ENCODE results near the gene LENG8. TPM values are rescaled to one million over a fixed set of nuclear protein-coding genes. Genes with fewer than 3 reads are reported as not detected.
A peak's percentile ranks its signal among the peaks of the same experiment; 100 is the strongest.

Gene LENG8
- total RNA-seq, 1 donor from 2014 or later: 36.6 TPM

GRCh38 chr19:54451331-54451871 lies 2.4 kb downstream of the LENG8 start:
- H3K36me3 Mint-ChIP-seq: peaks cover 21% of the 10 kb centered on the region
- Histone ChIP-seq H2AFZ (replicated peaks) (no peak overlapping the region), H3K4me3 (no peak overlapping the region), H3K79me2 (ENCODE audit: low read depth) (peaks cover 67% of the 10 kb centered on the region), H3K9me3 (ENCODE audit: low read depth) (no peaks in the 10 kb centered on the region), H3K36me3 (no peaks in the 10 kb centered on the region), H3K27ac (no peak overlapping the region), H3F3A (ENCODE audit: low read depth) (no peaks in the 10 kb centered on the region), H3K27me3 (no peaks in the 10 kb centered on the region), H3K4me1 (no peaks in the 10 kb centered on the region), H4K20me1 (ENCODE audit: low read depth) (peaks cover 68% of the 10 kb centered on the region), H3K9ac (no peak overlapping the region), H3K4me2 (no peak overlapping the region)
- H3K4me1 Mint-ChIP-seq: peaks cover 33% of the 10 kb centered on the region
- no peaks in the 10 kb centered on the region for H3K9me3 Mint-ChIP-seq
- peak overlapping the region; percentile 97 for H3K4me3 Mint-ChIP-seq
- H3K27me3 Mint-ChIP-seq (ENCODE audit: insufficient read depth, low read depth): peaks cover 8% of the 10 kb centered on the region
- no peak for DNase-seq (ENCODE audit: low spot score)
- TF ChIP-seq, protein P1, sequence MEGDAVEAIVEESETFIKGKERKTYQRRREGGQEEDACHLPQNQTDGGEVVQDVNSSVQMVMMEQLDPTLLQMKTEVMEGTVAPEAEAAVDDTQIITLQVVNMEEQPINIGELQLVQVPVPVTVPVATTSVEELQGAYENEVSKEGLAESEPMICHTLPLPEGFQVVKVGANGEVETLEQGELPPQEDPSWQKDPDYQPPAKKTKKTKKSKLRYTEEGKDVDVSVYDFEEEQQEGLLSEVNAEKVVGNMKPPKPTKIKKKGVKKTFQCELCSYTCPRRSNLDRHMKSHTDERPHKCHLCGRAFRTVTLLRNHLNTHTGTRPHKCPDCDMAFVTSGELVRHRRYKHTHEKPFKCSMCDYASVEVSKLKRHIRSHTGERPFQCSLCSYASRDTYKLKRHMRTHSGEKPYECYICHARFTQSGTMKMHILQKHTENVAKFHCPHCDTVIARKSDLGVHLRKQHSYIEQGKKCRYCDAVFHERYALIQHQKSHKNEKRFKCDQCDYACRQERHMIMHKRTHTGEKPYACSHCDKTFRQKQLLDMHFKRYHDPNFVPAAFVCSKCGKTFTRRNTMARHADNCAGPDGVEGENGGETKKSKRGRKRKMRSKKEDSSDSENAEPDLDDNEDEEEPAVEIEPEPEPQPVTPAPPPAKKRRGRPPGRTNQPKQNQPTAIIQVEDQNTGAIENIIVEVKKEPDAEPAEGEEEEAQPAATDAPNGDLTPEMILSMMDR (IDR thresholded peaks at IDR 0.05): no peak
- TF ChIP-seq EZH2 (IDR thresholded peaks at IDR 0.05): no peak
- no peak overlapping the region for H3K27ac Mint-ChIP-seq

DNA sequence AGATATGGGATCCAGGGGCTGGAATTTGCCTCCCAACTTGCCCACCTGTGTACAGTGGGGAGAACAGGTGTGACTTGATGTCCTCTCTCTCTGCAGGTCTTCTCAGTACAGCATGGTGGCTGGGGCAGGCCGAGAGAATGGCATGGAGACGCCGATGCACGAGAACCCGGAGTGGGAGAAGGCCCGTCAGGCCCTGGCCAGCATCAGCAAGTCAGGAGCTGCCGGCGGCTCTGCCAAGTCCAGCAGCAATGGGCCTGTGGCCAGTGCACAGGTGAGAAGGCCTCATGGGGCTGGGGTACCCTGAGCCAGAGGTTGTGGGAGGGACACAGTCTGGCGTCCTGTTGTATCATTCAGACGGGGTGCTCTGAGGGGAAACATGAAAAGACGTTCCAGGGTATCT lies 3.0 kb downstream of the LENG8 start:
- peaks cover 64% of the 10 kb centered on the region for H4K20me1 ChIP-seq (ENCODE audit: low read depth)
- peaks cover 63% of the 10 kb centered on the region for H3K79me2 ChIP-seq (ENCODE audit: low read depth)
- H3K4me2 ChIP-seq: no peak overlapping the region
- no peak overlapping the region for H3K27ac Mint-ChIP-seq
- TF ChIP-seq EZH2phosphoT487 (IDR thresholded peaks at IDR 0.05): no peak
- TF ChIP-seq, protein P1 (IDR thresholded peaks at IDR 0.05): no peak
- no peak for TF ChIP-seq EZH2 (IDR thresholded peaks at IDR 0.05)
- H3K36me3 ChIP-seq: no peaks in the 10 kb centered on the region
- peaks cover 21% of the 10 kb centered on the region for H3K36me3 Mint-ChIP-seq
- no peak overlapping the region for H3K4me3 ChIP-seq
- no peaks in the 10 kb centered on the region for H3K27me3 ChIP-seq
- H3K9me3 Mint-ChIP-seq: no peaks in the 10 kb centered on the region
- DNase-seq (ENCODE audit: low spot score): no peak
- no peak overlapping the region for H3K9ac ChIP-seq
- H2AFZ ChIP-seq (replicated peaks): no peak overlapping the region
- H3K4me1 ChIP-seq: no peaks in the 10 kb centered on the region
- no peak overlapping the region for H3K4me3 Mint-ChIP-seq
- H3K4me1 Mint-ChIP-seq: peaks cover 29% of the 10 kb centered on the region
- H3F3A ChIP-seq (ENCODE audit: low read depth): no peaks in the 10 kb centered on the region
- peaks cover 8% of the 10 kb centered on the region for H3K27me3 Mint-ChIP-seq (ENCODE audit: insufficient read depth, low read depth)
- H3K9me3 ChIP-seq (ENCODE audit: low read depth): no peaks in the 10 kb centered on the region
- no peak overlapping the region for H3K27ac ChIP-seq

- TF ChIP-seq, protein P1 (IDR thresholded peaks at IDR 0.05): no peak
- TF ChIP-seq EZH2phosphoT487 (IDR thresholded peaks at IDR 0.05) (no peak), EZH2 (IDR thresholded peaks at IDR 0.05) (no peak)
Observed at GRCh38 chr19:54452626-54453025, 3.6 kb downstream of the LENG8 start.

More at GRCh38 chr19:54452626-54453025, 3.6 kb downstream of the LENG8 start:
- Histone ChIP-seq H3K79me2 (ENCODE audit: low read depth) (peaks cover 57% of the 10 kb centered on the region), H3K9me3 (ENCODE audit: low read depth) (no peaks in the 10 kb centered on the region), H3K36me3 (no peaks in the 10 kb centered on the region), H3K27me3 (no peaks in the 10 kb centered on the region), H3K4me3 (no peak overlapping the region), H3K27ac (no peak overlapping the region), H3K4me2 (no peak overlapping the region), H3K4me1 (no peaks in the 10 kb centered on the region), H4K20me1 (ENCODE audit: low read depth) (peaks cover 62% of the 10 kb centered on the region), H3F3A (ENCODE audit: low read depth) (no peaks in the 10 kb centered on the region), H3K9ac (no peak overlapping the region), H2AFZ (replicated peaks) (no peak overlapping the region)
- Mint-ChIP-seq H3K9me3 (no peaks in the 10 kb centered on the region), H3K27ac (no peak overlapping the region), H3K36me3 (peaks cover 21% of the 10 kb centered on the region), H3K27me3 (ENCODE audit: insufficient read depth, low read depth) (peaks cover 8% of the 10 kb centered on the region), H3K4me3 (peak overlapping the region; percentile 9), H3K4me1 (peaks cover 26% of the 10 kb centered on the region)
- no peak for DNase-seq (ENCODE audit: low spot score)
